ENCODE results near the gene MACROD2.

DNA sequence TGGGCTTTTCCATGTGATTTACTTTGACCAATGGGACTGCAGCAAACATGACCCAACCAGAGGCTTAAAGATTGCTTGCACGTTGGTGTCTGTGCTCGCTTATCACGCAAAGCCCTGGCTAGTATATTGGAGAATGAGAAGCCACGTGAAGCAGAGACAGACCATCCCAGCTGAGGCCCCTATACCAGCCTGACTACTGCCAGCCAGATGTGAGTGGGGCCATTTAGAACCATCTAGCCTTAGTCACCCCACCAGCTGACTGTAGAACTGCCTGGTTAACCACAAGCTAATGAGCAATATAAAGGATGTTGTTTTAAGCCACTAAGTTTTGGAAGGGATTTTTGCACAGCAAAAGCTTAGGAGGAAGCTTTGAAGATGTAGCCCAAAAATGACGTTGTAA is 74.5 kb downstream of the MACROD2 start:
- TF ChIP-seq, protein P1, sequence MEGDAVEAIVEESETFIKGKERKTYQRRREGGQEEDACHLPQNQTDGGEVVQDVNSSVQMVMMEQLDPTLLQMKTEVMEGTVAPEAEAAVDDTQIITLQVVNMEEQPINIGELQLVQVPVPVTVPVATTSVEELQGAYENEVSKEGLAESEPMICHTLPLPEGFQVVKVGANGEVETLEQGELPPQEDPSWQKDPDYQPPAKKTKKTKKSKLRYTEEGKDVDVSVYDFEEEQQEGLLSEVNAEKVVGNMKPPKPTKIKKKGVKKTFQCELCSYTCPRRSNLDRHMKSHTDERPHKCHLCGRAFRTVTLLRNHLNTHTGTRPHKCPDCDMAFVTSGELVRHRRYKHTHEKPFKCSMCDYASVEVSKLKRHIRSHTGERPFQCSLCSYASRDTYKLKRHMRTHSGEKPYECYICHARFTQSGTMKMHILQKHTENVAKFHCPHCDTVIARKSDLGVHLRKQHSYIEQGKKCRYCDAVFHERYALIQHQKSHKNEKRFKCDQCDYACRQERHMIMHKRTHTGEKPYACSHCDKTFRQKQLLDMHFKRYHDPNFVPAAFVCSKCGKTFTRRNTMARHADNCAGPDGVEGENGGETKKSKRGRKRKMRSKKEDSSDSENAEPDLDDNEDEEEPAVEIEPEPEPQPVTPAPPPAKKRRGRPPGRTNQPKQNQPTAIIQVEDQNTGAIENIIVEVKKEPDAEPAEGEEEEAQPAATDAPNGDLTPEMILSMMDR (IDR thresholded peaks at IDR 0.05) = no peak
- no peak for TF ChIP-seq POLR2A (IDR thresholded peaks at IDR 0.05)

Measured in tibial nerve (tissue), 3 donors.